Keratinocyte (primary cell): ENCODE measurements around the gene TRPM1. TPM values are rescaled to one million over a fixed set of nuclear protein-coding genes. Genes with fewer than 3 reads are reported as not detected.
A peak's percentile ranks its signal among the peaks of the same experiment; 100 is the strongest.

Experiments
- DNase-seq: peaks from one replicate; pipeline ENCODE4 v3.0.0-alpha.2; 2011; ENCODE audit warnings: low read depth, missing footprints, low spot score
- FAIRE-seq: peaks from 2 replicates; lab custom pipeline; 2011; peaks lifted over from hg19 to GRCh38; lab: Jason Lieb, UNC
- H2AFZ ChIP-seq: 2 replicates; pipeline ENCODE4 v1.6.0; 2012; ENCODE audit warnings: low read length, control low read depth, inconsistent platforms; ENCODE audit not compliant: control insufficient read depth
- H3K27ac ChIP-seq: 2 replicates; pipeline ENCODE4 v1.5.1; 2011; ENCODE audit warnings: low read length; ENCODE audit not compliant: control insufficient read depth, insufficient read depth
- H3K27me3 ChIP-seq: 3 replicates; pipeline ENCODE4 v1.6.0; 2011; ENCODE audit warnings: low read length; ENCODE audit not compliant: control insufficient read depth, insufficient read depth; ENCODE audit errors: extremely low read depth
- H3K36me3 ChIP-seq, 2 experiments: 2 replicates in 1 of 2; 3 replicates in 1 of 2; pipeline ENCODE4 v1.5.1; 2011; ENCODE audit warnings: low read length in 2 of 2, mild to moderate bottlenecking in 1 of 2; ENCODE audit not compliant: control insufficient read depth in 2 of 2, insufficient read depth in 2 of 2; ENCODE audit errors: extremely low read depth in 1 of 2
- H3K4me1 ChIP-seq: 3 replicates; pipeline ENCODE4 v1.5.1; 2011; ENCODE audit warnings: low read length; ENCODE audit not compliant: control insufficient read depth, insufficient read depth; ENCODE audit errors: extremely low read depth
- H3K4me2 ChIP-seq: 3 replicates; pipeline ENCODE4 v1.6.0; 2011; ENCODE audit warnings: low read depth, low read length; ENCODE audit not compliant: control insufficient read depth, insufficient read depth; ENCODE audit errors: extremely low read depth
- H3K4me3 ChIP-seq, 3 experiments: fragments of 200-600 bp in 1 of 3; sonication (generic) in 1 of 3; 2 replicates in 2 of 3; 3 replicates in 1 of 3; pipeline ENCODE4 v1.5.1; 2011 to 2016; ENCODE audit warnings: low read length in 3 of 3, mild to moderate bottlenecking in 3 of 3, control low read depth in 2 of 3, inconsistent platforms in 1 of 3, low read depth in 1 of 3, mixed read lengths in 1 of 3, mixed run types in 1 of 3, moderate library complexity in 1 of 3; ENCODE audit not compliant: control insufficient read depth in 2 of 3, insufficient read depth in 2 of 3; ENCODE audit errors: extremely low read depth in 1 of 3
- H3K79me2 ChIP-seq: 2 replicates; pipeline ENCODE4 v1.6.0; 2012; ENCODE audit warnings: low read length; ENCODE audit not compliant: control insufficient read depth, insufficient read depth
- H3K9ac ChIP-seq: 3 replicates; pipeline ENCODE4 v1.6.0; 2011; ENCODE audit warnings: low read length; ENCODE audit not compliant: control insufficient read depth, insufficient read depth; ENCODE audit errors: extremely low read depth
- H3K9me1 ChIP-seq: 3 replicates; pipeline ENCODE4 v1.6.0; 2011; ENCODE audit warnings: low read length; ENCODE audit not compliant: control insufficient read depth, insufficient read depth; ENCODE audit errors: extremely low read depth
- H3K9me3 ChIP-seq: 2 replicates; pipeline ENCODE4 v1.5.1; 2012; ENCODE audit warnings: low read depth, low read length; ENCODE audit not compliant: control insufficient read depth
- H4K20me1 ChIP-seq: 3 replicates; pipeline ENCODE4 v1.6.0; 2011; ENCODE audit warnings: low read length; ENCODE audit not compliant: control insufficient read depth, insufficient read depth; ENCODE audit errors: extremely low read depth
- CTCF ChIP-seq, 3 experiments: IDR thresholded peaks in 1 of 3; conservative IDR thresholded peaks in 1 of 3; optimal IDR thresholded peaks in 1 of 3; 2 replicates in 2 of 3; 3 replicates in 1 of 3; pipeline versions ENCODE3 to v1.5.1; 2011; ENCODE audit warnings: low read length in 3 of 3, mild to moderate bottlenecking in 3 of 3, moderate library complexity in 2 of 3, control low read depth in 1 of 3, inconsistent platforms in 1 of 3; ENCODE audit not compliant: insufficient read depth in 2 of 3; ENCODE audit errors: extremely low read depth in 1 of 3
- EZH2 ChIP-seq: IDR thresholded peaks from one replicate; pipeline ENCODE4 v1.6.1; 2012; ENCODE audit warnings: inconsistent platforms, mild to moderate bottlenecking, low read length, moderate library complexity
- dilution Hi-C: fragments of 300-500 bp; cut with MboI; formaldehyde crosslinking; loops from one replicate; pipeline ENCODE4 v1.7.0; 2020; ENCODE audit warnings: low sequenced_read_pairs; ENCODE audit not compliant: extremely low pct_ligation_motif_present
- polyA plus RNA-seq, 5 experiments: library from polyadenylated mRNA; depleted of rRNA in 3 of 5; stranded (reverse) in 3 of 5; stranded (forward) in 1 of 5; unstranded in 1 of 5; fragments of >200 nt; gene quantifications; 1 replicate in 1 of 5; 2 replicates in 3 of 5; 3 replicates in 1 of 5; pipeline versions ENCODE4 v1.2.1 to v1.2.3, GENCODE V29; 2011 to 2012; ENCODE audit warnings: missing spikeins in 2 of 5, low read depth in 1 of 5, low replicate concordance in 1 of 5

The TRPM1 gene
- polyA plus RNA-seq, 1 donor (not counting 4 experiments of a cell fraction or from before 2014, with no cell fraction given), result 0.17 TPM

GRCh38 chr15:31081588-31082250, 19.8 kb downstream of the TRPM1 start:
- TF ChIP-seq CTCF (optimal IDR thresholded peaks at IDR 0.05 in 1 of 3, IDR thresholded peaks at IDR 0.05 in 1 of 3, conservative IDR thresholded peaks at IDR 0.05 in 1 of 3; ENCODE audit: extremely low read depth in 1 of 3, insufficient read depth in 2 of 3, low read length in 3 of 3), result no peak
- no peak for TF ChIP-seq EZH2

GRCh38 chr15:31081056-31081455, 20.5 kb downstream of the TRPM1 start:
- H4K20me1 ChIP-seq, result no peaks in the 10 kb centered on the region
- DNase-seq (no peak), FAIRE-seq (no peak)
- H3K27me3 ChIP-seq, result no peaks in the 10 kb centered on the region
- H2AFZ ChIP-seq, result no peak overlapping the region
- H3K4me2 ChIP-seq, result peak overlapping the region; percentile 67
- H3K36me3 ChIP-seq, result no peaks in the 10 kb centered on the region
- TF ChIP-seq EZH2, result no peak
- no peak for TF ChIP-seq CTCF (optimal IDR thresholded peaks at IDR 0.05 in 1 of 3, IDR thresholded peaks at IDR 0.05 in 1 of 3, conservative IDR thresholded peaks at IDR 0.05 in 1 of 3; ENCODE audit: extremely low read depth in 1 of 3, insufficient read depth in 2 of 3, low read length in 3 of 3)
- no peaks in the 10 kb centered on the region for H3K79me2 ChIP-seq
- dilution Hi-C loops, result no loop called here
- H3K27ac ChIP-seq, result no peak overlapping the region
- H3K9ac ChIP-seq, result no peak overlapping the region
- no peaks in the 10 kb centered on the region for H3K9me3 ChIP-seq
- H3K9me1 ChIP-seq, result no peaks in the 10 kb centered on the region
- peak overlapping the region in 1 of 3 experiments; percentile 2 for H3K4me3 ChIP-seq
- peaks cover 25% of the 10 kb centered on the region for H3K4me1 ChIP-seq

More at GRCh38 chr15:31081588-31082250, 19.8 kb downstream of the TRPM1 start:
- dilution Hi-C loops, result no loop called here
- Histone ChIP-seq H3K9me3 (no peaks in the 10 kb centered on the region), H3K9ac (no peak overlapping the region), H3K27me3 (no peaks in the 10 kb centered on the region), H3K79me2 (no peaks in the 10 kb centered on the region), H2AFZ (no peak overlapping the region), H4K20me1 (no peaks in the 10 kb centered on the region), H3K36me3 (no peaks in the 10 kb centered on the region), H3K4me3 (no peak overlapping the region), H3K4me2 (peak overlapping the region; percentile 67), H3K4me1 (peaks cover 25% of the 10 kb centered on the region), H3K9me1 (no peaks in the 10 kb centered on the region), H3K27ac (no peak overlapping the region)
- FAIRE-seq (no peak), DNase-seq (no peak)
